Colonic mucosa (tissue), 4 donors: Measurements from ENCODE around the gene ICA1. TPM values are rescaled to one million over a fixed set of nuclear protein-coding genes. Genes with fewer than 3 reads are reported as not detected.

Experiments used
- DNase-seq: peaks from one replicate; pipeline ENCODE4 v3.0.0-alpha.2; 2020
- H3K27ac ChIP-seq: fragments of 200-600 bp; one replicate; pipeline ENCODE4 v1.8.0; 2021
- H3K27me3 ChIP-seq: fragments of 200-600 bp; one replicate; pipeline ENCODE4 v1.8.0; 2021
- H3K36me3 ChIP-seq: fragments of 200-600 bp; one replicate; pipeline ENCODE4 v1.8.0; 2021
- H3K4me1 ChIP-seq: fragments of 200-600 bp; one replicate; pipeline ENCODE4 v1.8.0; 2021; ENCODE audit warnings: mild to moderate bottlenecking
- H3K4me3 ChIP-seq: fragments of 200-600 bp; one replicate; pipeline ENCODE4 v1.8.0; 2021
- H3K9ac ChIP-seq, 2 donors: one replicate each; pipeline ENCODE4 v1.7.0; 2013; ENCODE audit warnings: control low read depth in 2 of 2, low read depth in 2 of 2, low read length in 2 of 2
- H3K9me3 ChIP-seq: fragments of 200-600 bp; one replicate; pipeline ENCODE4 v1.8.0; 2021
- intact Hi-C: fragments of 100-400 bp; cut with DNase I; formaldehyde crosslinking; loops from one replicate; pipeline ENCODE4 v1.14.1; 2022
- total RNA-seq, 2 donors: library from RNA; stranded (reverse); fragmentation: NEBNext Ultra II Directional in 1 of 2; extraction: Animal tissue kit (Norgen Biotek cat#: 25700) in 1 of 2; gene quantifications; one replicate each; pipeline ENCODE4 v1.2.1, GENCODE V29; 2021
- TF ChIP-seq, protein P1 (sequence below): fragments of 200-600 bp; IDR thresholded peaks from one replicate; pipeline ENCODE4 v1.8.0; 2022; ENCODE audit warnings: antibody characterized with exemption, mild to moderate bottlenecking
- donor health status: healthy.
- donor health status: DM: no; HTN: no; CAD: no.
- donor health status: DM: no; HTN: no; CAD: no.

ICA1 gene
- total RNA-seq, 2 donors from 2014 or later, result 46.1 to 47.5 TPM

- no peaks in the 10 kb centered on the region for H3K9me3 ChIP-seq
- no peak overlapping the region for H3K4me3 ChIP-seq
- no peak overlapping the region for H3K27ac ChIP-seq
- no peaks in the 10 kb centered on the region for H3K36me3 ChIP-seq
- TF ChIP-seq, protein P1, sequence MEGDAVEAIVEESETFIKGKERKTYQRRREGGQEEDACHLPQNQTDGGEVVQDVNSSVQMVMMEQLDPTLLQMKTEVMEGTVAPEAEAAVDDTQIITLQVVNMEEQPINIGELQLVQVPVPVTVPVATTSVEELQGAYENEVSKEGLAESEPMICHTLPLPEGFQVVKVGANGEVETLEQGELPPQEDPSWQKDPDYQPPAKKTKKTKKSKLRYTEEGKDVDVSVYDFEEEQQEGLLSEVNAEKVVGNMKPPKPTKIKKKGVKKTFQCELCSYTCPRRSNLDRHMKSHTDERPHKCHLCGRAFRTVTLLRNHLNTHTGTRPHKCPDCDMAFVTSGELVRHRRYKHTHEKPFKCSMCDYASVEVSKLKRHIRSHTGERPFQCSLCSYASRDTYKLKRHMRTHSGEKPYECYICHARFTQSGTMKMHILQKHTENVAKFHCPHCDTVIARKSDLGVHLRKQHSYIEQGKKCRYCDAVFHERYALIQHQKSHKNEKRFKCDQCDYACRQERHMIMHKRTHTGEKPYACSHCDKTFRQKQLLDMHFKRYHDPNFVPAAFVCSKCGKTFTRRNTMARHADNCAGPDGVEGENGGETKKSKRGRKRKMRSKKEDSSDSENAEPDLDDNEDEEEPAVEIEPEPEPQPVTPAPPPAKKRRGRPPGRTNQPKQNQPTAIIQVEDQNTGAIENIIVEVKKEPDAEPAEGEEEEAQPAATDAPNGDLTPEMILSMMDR, result no peak
- no peaks in the 10 kb centered on the region for H3K27me3 ChIP-seq
- no peaks in the 10 kb centered on the region for H3K4me1 ChIP-seq
- intact Hi-C loops, result no loop called here
- no peak for DNase-seq
- no peak overlapping the region for H3K9ac ChIP-seq
These were observed 140.7 kb downstream of the ICA1 start for GRCh38 chr7:8121243-8121642.

DNA sequence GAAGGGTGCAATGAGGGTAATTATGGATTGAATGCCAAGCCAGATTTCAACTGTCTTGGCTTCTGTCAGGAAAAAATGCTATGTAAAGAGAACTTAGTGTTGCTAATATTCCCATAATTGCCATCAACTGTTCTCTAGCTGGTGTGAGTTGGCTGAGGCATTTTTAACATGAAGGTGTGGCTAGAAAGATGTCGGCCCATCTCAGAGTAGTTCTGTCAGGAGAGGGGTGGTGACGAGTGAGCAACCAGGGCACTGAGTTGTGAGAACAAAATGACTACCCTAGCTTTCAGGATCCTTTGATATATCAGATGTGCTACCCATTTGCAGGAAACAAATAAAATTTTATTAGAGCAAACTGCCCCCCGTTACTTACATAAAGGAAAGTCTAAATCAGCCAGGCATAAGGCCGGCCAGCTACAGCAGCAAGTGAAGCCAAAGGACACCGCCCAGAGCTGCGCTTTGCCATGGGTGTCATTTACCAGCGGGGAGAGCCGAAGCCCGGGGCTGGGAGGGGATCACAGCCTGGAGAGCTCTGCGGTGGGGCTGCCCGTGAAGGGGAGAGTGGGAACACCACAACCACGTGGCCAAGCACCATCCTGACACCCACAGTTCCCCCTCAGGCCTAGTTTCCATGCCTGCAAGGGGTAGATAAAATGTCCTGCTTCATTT is 141.4 kb downstream of the ICA1 start:
- H3K4me3 ChIP-seq, result no peak overlapping the region
- no peak overlapping the region for H3K9ac ChIP-seq
- no peaks in the 10 kb centered on the region for H3K4me1 ChIP-seq
- H3K27ac ChIP-seq, result no peak overlapping the region
- DNase-seq, result no peak
- TF ChIP-seq, protein P1, result no peak
- no peaks in the 10 kb centered on the region for H3K9me3 ChIP-seq
- H3K36me3 ChIP-seq, result no peaks in the 10 kb centered on the region
- intact Hi-C loops, result no loop called here
- no peaks in the 10 kb centered on the region for H3K27me3 ChIP-seq

DNA sequence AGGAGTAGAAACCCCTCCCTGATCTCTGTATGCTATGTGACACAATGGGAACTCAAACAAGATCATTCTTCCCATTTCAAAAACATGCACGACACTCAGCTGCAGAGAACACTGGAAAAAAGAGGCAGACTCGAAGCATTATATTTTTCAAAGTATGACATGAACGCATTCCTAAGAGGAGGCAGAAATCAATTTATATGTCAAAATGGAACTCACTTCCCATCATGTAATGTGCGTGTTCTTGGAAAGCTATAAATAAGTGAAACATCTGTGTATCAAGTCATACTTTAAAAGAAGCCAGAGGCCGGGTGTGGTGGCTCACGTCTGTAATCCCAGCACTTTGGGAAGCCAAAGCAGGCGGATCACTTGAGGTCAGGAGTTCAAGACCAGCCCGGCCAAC is 142.7 kb downstream of the ICA1 start:
- DNase-seq, result no peak

GRCh38 chr7:8117195-8117594 is 144.8 kb downstream of the ICA1 start:
- Histone ChIP-seq H3K4me3 (no peak overlapping the region), H3K27ac (no peak overlapping the region), H3K9ac (no peak overlapping the region), H3K9me3 (no peaks in the 10 kb centered on the region), H3K36me3 (no peaks in the 10 kb centered on the region), H3K4me1 (no peaks in the 10 kb centered on the region), H3K27me3 (no peaks in the 10 kb centered on the region)
- intact Hi-C loops, result no loop called here
- TF ChIP-seq, protein P1, result no peak
- DNase-seq, result no peak

More for the DNA sequence above, 142.7 kb downstream of the ICA1 start:
- Histone ChIP-seq H3K27me3 (no peaks in the 10 kb centered on the region), H3K36me3 (no peaks in the 10 kb centered on the region), H3K27ac (no peak overlapping the region), H3K9me3 (no peaks in the 10 kb centered on the region), H3K4me3 (no peak overlapping the region), H3K9ac (no peak overlapping the region), H3K4me1 (no peaks in the 10 kb centered on the region)
- intact Hi-C loops, result no loop called here
- TF ChIP-seq, protein P1, result no peak

GRCh38 chr7:8115547-8116402 is 146.2 kb downstream of the ICA1 start:
- Histone ChIP-seq H3K4me3 (no peak overlapping the region), H3K27ac (no peak overlapping the region), H3K27me3 (no peaks in the 10 kb centered on the region), H3K9ac (no peak overlapping the region), H3K4me1 (no peaks in the 10 kb centered on the region), H3K9me3 (no peaks in the 10 kb centered on the region), H3K36me3 (no peaks in the 10 kb centered on the region)
- intact Hi-C loops, result no loop called here
- no peak for DNase-seq
- TF ChIP-seq, protein P1, result no peak
